HG03520 (cell line): ENCODE data around the gene ST3GAL3.

Experiments
- ATAC-seq: cut with Tn5 transposase; IDR thresholded peaks from one replicate; pipeline ENCODE4 v1.9.1; 2021; ENCODE audit warnings: mild to moderate bottlenecking, moderate library complexity; ENCODE audit not compliant: unreplicated experiment

ST3GAL3 gene

DNA sequence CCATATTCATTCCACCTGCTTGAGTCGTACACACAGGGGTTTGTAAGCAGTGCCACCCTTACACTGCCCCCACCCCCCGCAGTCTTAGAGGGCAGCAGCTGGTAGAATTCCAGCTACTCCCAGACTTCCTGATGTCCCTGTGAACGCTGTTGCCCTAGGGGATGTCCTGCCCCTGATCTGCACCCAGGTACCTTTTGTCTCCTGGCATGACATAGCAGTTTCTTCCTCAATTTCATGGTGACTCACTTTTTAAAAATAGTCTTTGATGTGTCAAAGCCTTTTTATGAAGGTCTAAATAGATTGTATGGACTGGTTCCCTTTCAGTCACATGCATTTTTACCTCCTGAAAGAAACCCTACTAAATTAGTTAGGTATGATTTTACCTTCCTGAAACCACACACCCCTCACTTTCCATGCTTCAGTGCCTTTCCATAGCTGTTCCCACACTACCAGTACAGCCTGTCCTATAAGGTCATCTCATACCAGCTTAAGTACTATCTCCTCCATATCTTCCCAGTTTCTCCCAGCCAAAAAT, 76.4 kb downstream of the ST3GAL3 start:
- no peak for ATAC-seq

DNA sequence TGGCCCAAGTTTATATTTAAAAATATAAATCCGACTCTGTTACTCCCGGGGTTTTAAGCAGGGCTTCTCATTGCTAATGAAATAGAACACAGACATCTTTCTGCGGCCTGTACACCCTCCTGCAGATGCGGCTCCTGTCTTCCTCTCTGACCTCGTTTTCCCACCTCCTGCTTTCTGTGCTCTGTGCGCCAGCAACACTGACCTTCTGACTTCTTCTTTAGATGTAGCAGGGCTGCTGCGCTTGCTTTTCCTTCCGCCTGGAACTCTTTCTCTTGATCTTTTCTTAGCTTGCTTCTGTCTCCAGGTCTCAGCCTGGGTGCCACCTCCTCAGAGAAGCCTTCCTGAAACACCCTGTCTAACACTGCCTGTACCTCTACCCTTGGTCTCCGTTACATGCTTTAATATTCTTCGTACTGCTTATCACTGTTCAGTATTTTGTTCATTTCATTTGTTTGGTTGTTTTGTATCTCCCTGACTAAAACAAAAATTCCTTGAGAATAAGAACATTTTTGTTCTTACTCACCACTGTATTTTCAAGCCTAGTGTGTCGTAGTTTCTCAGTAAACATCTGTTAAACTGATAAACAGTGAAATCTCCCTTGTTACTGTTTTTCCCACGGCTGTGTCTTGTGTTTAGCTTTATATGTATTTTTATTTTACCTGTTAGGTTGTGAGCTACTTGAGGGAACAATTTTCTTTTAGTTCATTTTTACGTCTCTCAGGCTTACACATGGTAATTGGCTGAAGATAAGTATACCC, 79.0 kb downstream of the ST3GAL3 start:
- ATAC-seq: no peak

GRCh38 chr1:43786960-43787359, 79.6 kb downstream of the ST3GAL3 start:
- ATAC-seq: no peak

DNA sequence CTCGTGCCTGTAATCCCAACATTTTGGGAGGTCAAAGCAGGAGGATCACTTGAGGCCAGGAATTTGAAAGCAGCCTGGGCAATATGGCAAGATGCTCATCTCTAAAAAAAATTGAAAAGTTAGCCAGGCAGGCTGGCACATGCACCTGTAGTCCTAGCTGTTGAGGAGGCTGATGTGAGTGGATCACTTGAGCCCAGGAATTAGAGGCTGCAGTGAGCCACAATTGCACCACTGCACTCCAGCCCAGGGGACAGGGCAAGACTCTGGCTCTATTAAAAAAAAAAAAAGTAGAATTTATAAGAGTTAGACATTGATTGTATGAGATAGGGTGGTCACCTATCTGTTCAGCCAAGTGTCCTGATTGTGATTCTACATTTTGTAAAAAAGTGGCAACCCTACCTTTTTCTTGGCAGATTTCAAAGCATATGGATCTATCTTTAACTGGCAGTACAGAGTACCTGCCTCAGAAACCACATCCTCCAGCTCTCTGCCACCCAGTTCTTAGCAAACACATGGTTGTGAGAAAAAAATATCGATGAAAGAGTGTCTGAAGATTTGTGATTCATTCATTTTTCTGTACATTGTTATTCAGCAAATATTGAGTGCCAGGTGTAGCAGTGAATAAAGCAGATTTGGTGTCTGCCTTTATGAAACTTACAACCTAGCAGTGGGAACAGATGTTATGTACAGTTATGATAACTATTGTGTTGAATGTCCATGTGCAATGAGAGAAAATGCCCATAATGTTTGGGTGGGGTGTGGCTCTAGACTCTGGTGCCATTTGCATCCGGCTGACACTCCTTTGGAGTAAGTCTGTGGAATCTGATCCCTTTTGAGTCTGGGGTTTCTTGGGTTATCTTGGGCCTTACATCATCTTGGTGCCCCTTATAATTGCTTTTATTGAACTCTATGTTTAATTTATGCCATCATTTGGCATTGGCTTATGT, 82.5 kb downstream of the ST3GAL3 start:
- ATAC-seq: no peak

- ATAC-seq: no peak
Measured at GRCh38 chr1:43791243-43791642, 83.9 kb downstream of the ST3GAL3 start.

- ATAC-seq: no peak
Measured at GRCh38 chr1:43796111-43796581, 88.8 kb downstream of the ST3GAL3 start.

DNA sequence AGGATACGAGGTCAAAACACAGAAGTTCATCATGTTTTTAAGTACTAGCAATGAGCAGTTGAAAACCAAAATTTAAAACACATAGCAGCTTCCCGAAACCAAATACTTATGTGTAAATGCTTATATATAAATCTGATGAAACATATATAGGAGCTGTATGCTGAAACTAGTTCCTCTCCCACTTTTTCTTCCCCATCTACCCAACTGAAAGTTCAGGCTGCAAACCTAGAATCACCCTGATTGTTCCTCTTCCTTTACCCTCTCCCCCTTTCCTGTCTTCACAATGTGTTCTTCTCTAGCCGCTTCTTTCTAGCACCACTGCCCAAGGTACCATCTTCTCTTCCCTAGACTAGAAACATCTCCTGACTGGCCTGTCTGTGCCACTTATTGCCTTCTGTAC, 90.6 kb downstream of the ST3GAL3 start:
- no peak for ATAC-seq

DNA sequence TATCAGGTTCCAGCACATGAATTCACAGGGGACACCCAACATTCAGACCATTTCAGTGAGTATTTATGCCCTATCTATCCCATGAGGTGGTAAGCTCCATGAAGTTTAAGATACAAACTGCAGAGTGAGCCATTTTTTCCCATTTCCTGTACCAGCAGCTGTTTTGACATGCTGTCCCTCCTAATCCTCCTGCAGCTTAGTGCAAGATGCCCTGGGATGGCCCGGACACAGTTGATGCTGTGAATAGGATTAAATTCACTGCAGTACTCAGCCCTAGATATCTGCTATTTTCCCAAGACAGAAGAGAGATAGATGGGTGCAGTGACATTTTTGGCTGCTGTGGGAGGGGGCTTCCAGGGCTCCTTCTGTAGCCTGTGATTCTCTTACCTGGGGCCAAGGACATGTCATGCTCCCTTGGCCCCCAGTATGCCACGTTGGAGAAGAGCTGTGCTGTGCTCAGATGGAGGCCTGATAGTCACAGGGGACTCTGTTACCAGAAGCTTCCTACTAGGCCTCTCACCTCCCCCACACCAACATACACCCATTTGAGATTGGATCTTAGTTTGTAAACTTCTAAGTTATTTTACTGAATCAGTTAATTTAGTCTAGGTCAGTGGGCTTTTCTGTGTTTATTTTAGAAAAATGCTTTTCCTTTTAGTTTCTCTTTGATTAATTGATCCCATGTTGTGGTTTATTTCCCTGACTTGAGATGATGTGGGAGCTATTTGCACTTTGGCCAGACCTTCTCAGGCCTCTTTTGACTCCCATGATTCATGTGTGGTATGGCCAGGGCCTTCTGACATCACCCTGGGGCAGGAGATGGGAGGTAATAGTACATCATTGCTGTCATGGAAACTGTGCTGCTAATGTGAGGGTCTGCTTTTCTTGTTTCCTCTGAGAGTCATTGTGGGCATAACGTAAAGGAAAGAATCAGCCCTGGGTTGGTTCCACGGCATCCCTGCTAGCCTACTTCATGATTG, 92.6 kb downstream of the ST3GAL3 start:
- no peak for ATAC-seq

DNA sequence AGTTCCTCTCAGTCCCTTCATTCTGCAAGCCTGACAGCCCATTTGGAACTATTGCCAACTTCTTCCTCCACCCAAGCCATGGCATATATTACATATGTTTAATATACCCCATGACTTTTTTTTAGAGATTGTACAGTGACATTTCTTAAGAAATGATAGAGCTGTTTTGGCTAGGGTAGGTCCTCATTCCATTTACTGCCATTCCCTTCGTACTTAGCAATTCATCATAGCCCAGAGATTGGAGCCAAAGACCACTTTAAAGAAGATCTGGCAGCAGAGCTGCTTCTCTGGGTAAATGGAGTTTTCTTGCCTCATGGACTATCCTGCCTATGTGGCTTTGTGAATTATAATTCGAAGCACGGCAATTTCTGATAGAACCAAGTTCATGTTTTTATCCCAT, 93.4 kb downstream of the ST3GAL3 start:
- no peak for ATAC-seq

- no peak for ATAC-seq
Measured at GRCh38 chr1:43801203-43801602, 93.9 kb downstream of the ST3GAL3 start.

GRCh38 chr1:43802356-43802980, 95.1 kb downstream of the ST3GAL3 start:
- no peak for ATAC-seq

DNA sequence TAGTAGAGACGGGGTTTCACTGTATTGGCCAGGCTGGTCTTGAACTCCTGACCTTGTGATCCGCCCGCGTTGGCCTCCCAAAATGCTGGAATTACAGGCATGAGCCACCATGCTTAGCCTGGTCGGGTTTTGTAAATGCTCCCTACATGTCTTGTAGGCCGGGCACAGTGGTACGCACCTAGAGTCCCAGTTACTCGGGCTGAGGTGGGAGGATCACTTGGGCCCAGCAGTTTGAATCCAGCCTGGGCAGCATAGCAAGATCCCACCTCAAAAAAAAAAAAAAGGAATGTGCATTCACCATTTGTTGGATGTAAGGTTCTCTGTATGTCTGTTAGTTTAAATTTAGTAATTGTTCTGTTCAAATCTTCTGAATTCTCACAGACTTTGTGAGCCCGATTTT, 95.8 kb downstream of the ST3GAL3 start:
- ATAC-seq: no peak

GRCh38 chr1:43803646-43804045, 96.3 kb downstream of the ST3GAL3 start:
- no peak for ATAC-seq

DNA sequence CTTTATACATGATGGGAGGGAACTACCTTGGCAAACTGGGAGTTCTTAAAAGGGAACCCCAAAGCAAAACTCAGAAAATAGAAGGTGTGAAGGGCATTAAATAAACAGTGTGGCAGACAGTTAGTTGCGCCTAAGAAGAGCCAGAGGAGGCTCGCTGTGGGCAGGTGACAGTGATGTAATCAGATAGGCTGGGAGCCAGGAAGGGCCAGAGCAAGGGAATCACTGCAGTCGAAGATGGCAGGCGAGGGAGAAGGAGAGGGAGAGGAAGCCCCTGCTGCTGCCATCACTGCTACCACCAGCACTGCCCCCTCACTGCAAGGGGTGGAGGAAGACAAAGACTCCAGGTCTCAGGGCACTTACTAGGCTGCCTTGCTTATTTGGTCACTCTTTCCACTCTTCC, 97.2 kb downstream of the ST3GAL3 start:
- ATAC-seq: no peak

DNA sequence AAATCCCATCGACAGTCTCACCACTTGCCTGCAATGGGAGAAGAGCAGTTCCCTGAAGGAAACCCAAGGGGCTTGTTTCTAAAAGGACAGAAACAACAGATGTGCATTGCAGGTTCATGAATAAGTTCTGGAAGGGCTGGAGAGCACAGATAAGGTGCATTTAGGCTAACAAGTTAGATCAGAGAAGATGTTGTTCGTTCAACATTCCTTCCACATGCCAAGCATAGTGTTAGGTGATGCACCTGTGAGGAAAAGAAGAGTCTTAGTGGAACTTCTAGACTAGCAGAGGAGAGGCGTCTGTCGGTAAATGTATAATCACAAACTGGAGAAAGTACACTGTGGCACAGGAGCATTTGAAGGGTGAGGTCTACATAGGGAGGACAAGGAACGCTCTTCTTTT, 98.0 kb downstream of the ST3GAL3 start:
- no peak for ATAC-seq

DNA sequence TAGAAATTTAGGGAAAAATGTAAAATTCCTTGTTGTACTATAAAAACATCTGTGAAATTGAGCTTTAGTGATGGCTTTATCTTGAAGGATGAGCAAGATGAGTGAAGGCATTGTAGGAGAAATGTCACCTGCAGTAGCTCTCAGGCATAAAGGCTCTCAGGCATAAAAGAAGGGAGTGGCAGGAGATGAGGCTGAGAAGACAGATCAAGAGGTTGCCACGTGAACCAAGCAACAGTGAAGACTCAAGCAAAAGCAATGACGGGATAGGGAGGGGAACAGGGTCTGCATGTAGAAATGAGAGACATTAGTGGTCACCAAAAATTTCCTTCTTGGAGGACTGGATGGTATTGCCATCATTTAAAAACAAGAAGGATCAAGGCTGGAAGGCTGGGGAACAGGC, 98.8 kb downstream of the ST3GAL3 start:
- ATAC-seq: no peak

DNA sequence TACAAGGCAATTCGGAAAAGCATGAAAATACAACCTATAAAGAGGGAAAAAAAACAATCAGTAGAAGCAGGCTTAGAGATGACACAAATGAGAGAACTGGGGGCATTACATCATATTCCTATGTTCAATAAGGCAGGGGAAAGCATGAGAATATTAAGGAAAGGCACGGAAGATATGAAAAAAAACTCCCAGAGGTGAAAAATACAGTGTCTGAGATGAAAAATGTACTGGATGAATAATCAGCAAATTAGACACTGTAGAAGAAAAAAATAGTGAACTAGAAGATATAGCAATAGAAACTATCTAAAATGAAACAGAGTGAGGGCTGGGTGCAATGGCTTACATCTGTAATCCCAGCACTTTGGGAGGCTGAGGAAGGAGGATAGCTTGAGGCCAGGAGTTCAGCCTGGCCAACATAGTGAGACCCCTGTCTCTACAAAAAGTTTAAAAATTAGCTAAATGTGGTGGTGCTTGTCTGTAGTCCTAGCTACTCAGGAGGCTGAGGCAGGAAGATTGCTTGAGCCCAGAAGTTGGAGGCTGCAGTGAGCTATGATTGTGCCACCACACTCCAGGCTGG, 101.8 kb downstream of the ST3GAL3 start:
- ATAC-seq: no peak

- no peak for ATAC-seq
Measured at GRCh38 chr1:43812579-43812978, 105.2 kb downstream of the ST3GAL3 start.

DNA sequence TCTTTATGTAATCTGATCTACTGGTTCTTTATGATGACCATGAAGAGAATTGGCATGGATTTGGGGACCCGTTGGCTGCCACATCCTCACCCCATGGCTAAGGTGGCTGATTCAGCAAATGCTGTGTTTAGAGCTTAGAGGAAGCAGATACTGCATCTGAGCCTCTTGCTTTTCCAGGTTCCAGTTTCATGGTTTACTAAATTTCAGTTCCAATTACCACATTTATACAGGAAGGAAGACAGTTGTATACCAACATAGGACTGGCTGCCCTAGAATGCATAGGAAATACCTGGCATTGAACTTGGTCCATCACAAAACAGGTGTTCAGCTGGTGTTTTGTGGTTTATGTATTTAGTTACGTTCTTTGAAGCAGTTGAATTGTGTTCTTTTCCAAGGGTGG, 107.1 kb downstream of the ST3GAL3 start:
- ATAC-seq: no peak
